Suprapubic skin (tissue), 4 donors: Measurements from ENCODE around the gene PPP1R12B.
"Not testable (repeated sequence)": the region's sequence is repeated elsewhere in the genome, so short reads cannot be mapped to it uniquely, and the experiment has no call there.

Source experiments
- CTCF ChIP-seq, 2 donors: fragments of 200-600 bp in 1 of 2; fragments of 450-650 bp in 1 of 2; sonication (generic) in 1 of 2; IDR thresholded peaks; one replicate each; pipeline ENCODE4 v1.5.1; 2016 to 2019; ENCODE audit warnings: antibody characterized with exemption in 2 of 2, mild to moderate bottlenecking in 1 of 2, moderate library complexity in 1 of 2
- EP300 ChIP-seq: sonication (generic); formaldehyde crosslinking; IDR thresholded peaks from one replicate; pipeline ENCODE4 v1.6.1; 2017; ENCODE audit warnings: antibody characterized with exemption
- POLR2AphosphoS5 ChIP-seq, 3 donors: sonication (generic); formaldehyde crosslinking; IDR thresholded peaks; one replicate each; pipeline ENCODE4 v1.6.1; 2017; ENCODE audit warnings: antibody characterized with exemption in 3 of 3

- TF ChIP-seq CTCF (IDR thresholded peaks at IDR 0.05); EP300; POLR2AphosphoS5 (IDR thresholded peaks at IDR 0.05): not testable (repeated sequence)
Measured at GRCh38 chr1:202619012-202619411, 270.5 kb downstream of the PPP1R12B start.
